ENCODE data around the gene ANKFN1. TPM values are rescaled to one million over a fixed set of nuclear protein-coding genes. Genes with fewer than 3 reads are reported as not detected.

Gene ANKFN1
- total RNA-seq, 1 experiment from 2014 or later: not detected

DNA sequence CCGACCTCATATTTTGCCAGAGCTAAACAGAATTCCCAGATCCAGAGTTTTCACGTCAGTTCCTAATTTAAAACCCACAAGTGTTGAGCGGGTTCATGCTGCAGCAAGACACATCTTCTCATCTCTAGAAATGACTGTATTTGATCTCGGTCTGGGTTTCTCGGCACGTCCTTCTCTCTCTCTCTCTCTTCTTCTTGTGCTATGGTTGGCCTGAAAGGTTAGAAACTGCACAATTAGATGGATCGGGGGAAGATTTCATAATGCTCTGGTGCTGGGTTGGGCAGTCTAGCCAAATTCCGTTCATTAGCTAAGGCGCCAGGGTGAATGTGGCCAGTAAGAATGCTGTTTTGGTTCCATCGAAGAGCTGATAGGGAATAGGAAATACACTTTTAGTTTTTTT, 281.3 kb downstream of the ANKFN1 start:
- Histone ChIP-seq H3K23me2 (ENCODE audit: insufficient read length, low read depth, low read length, poor library complexity, severe bottlenecking) (no peaks in the 10 kb centered on the region), H2BK20ac (ENCODE audit: low read depth, low read length, poor library complexity, severe bottlenecking) (no peak overlapping the region), H3K14ac (ENCODE audit: insufficient read depth, low read length) (no peak overlapping the region), H4K91ac (ENCODE audit: insufficient read length, low read depth, low read length) (no peak overlapping the region), H2BK15ac (ENCODE audit: low read depth, low read length) (no peak overlapping the region), H3K23ac (ENCODE audit: insufficient read length, low read depth, low read length) (no peak overlapping the region), H3K27ac (ENCODE audit: insufficient read length, low read depth, low read length) (no peak overlapping the region), H4K5ac (ENCODE audit: insufficient read length, low read depth, low read length) (no peak overlapping the region), H3K27me3 (ENCODE audit: insufficient read depth, low read length) (no peaks in the 10 kb centered on the region), H3K9ac (ENCODE audit: extremely low read depth, insufficient read length, low read length) (no peak overlapping the region), H3K4me1 (ENCODE audit: insufficient read depth, low read length) (no peaks in the 10 kb centered on the region; the same call in 1 of the 2 replicates), H2BK12ac (ENCODE audit: insufficient read length, low read depth, low read length) (no peak overlapping the region), H4K8ac (replicated peaks; ENCODE audit: insufficient read length, low read depth, low read length) (no peak overlapping the region), H2BK5ac (ENCODE audit: insufficient read length, low read length) (no peak overlapping the region), H3K18ac (ENCODE audit: insufficient read length, low read depth, low read length) (no peak overlapping the region), H2AK5ac (ENCODE audit: insufficient read length, low read length) (no peak overlapping the region), H3K9me3 (ENCODE audit: control insufficient read depth, low read depth, low read length) (no peaks in the 10 kb centered on the region), H2AFZ (ENCODE audit: low read length) (no peak overlapping the region), H3K56ac (ENCODE audit: insufficient read length, low read depth, low read length) (no peak overlapping the region), H3K4me2 (ENCODE audit: insufficient read depth, insufficient read length, low read length) (no peak overlapping the region), H3K79me1 (ENCODE audit: insufficient read depth, low read depth, low read length, poor library complexity, severe bottlenecking) (no peaks in the 10 kb centered on the region), H2BK120ac (ENCODE audit: low read depth, low read length, poor library complexity, severe bottlenecking) (no peak overlapping the region), H3K4ac (ENCODE audit: low read depth, low read length) (no peak overlapping the region), H3K79me2 (ENCODE audit: insufficient read depth, low read length) (no peaks in the 10 kb centered on the region), H3T11ph (ENCODE audit: low read length) (no peak overlapping the region), H4K20me1 (ENCODE audit: control insufficient read depth, insufficient read depth, insufficient read length) (no peaks in the 10 kb centered on the region)
- Mint-ChIP-seq H3K4me1 (peaks cover 14 to 28% of the 10 kb centered on the region in 2 experiments), H3K9me3 (no peaks in the 10 kb centered on the region), H3K36me3 (ENCODE audit: insufficient read depth in 1 of 3, low read depth in 3 of 3) (no peaks in the 10 kb centered on the region), H3K27ac (peak overlapping the region in 1 of 3 experiments; percentile 10; a peak in 1 of 7 replicates), H3K4me3 (no peak overlapping the region), H3K27me3 (ENCODE audit: low read depth) (no peaks in the 10 kb centered on the region)
- no CpG with 5 or more reads among the region's 10 CpGs for WGBS (ENCODE audit: extremely low coverage, insufficient read length, low lambda C conversion rate)
- TF ChIP-seq CTCF (conservative IDR thresholded peaks at IDR 0.05): no peak
- DNase-seq: no peak
